AG09309 (cell line): ENCODE measurements around the gene CDH4.

Source experiments
- DNase-seq: peaks from one replicate; pipeline ENCODE4 v3.0.0-alpha.2; 2010; ENCODE audit warnings: low read depth
- H3K4me3 ChIP-seq: 2 replicates; pipeline ENCODE4 v1.5.1; 2011; ENCODE audit warnings: mild to moderate bottlenecking, low read depth, low read length, moderate library complexity; ENCODE audit not compliant: control insufficient read depth
- CTCF ChIP-seq: IDR thresholded peaks from 2 replicates; pipeline ENCODE4 v1.5.1; 2011; ENCODE audit warnings: mild to moderate bottlenecking, low read depth, low read length, inconsistent platforms; ENCODE audit not compliant: insufficient read depth, control insufficient read depth; ENCODE audit errors: missing control alignments

Gene CDH4

GRCh38 chr20:61333484-61334108 is 81.5 kb downstream of the CDH4 start:
- H3K4me3 ChIP-seq: no peak overlapping the region
- DNase-seq: no peak
- TF ChIP-seq CTCF: no peak

- H3K4me3 ChIP-seq: no peak overlapping the region
- TF ChIP-seq CTCF: no peak
- DNase-seq: no peak
These were observed 88.1 kb downstream of the CDH4 start for GRCh38 chr20:61340157-61340556.

GRCh38 chr20:61341605-61342004 is 89.5 kb downstream of the CDH4 start:
- no peak for TF ChIP-seq CTCF
- DNase-seq: no peak
- H3K4me3 ChIP-seq: no peak overlapping the region

- no peak overlapping the region for H3K4me3 ChIP-seq
- TF ChIP-seq CTCF: no peak
- no peak for DNase-seq
These were observed 91.9 kb downstream of the CDH4 start for GRCh38 chr20:61343934-61344333.

- no peak for TF ChIP-seq CTCF
- H3K4me3 ChIP-seq: no peak overlapping the region
- DNase-seq: no peak
These were observed 93.6 kb downstream of the CDH4 start for GRCh38 chr20:61345656-61346055.

- no peak for DNase-seq
- no peak for TF ChIP-seq CTCF
- H3K4me3 ChIP-seq: no peak overlapping the region
These were observed 94.9 kb downstream of the CDH4 start for GRCh38 chr20:61346996-61347395.

GRCh38 chr20:61347443-61347842 is 95.4 kb downstream of the CDH4 start:
- DNase-seq: no peak
- no peak for TF ChIP-seq CTCF
- H3K4me3 ChIP-seq: no peak overlapping the region
